ENCODE data around the gene HES3. TPM values are rescaled to one million over a fixed set of nuclear protein-coding genes. Genes with fewer than 3 reads are reported as not detected.

HES3 gene
- total RNA-seq, 1 donor, result not detected

- no peak overlapping the region for H3K4me3 ChIP-seq (ENCODE audit: low read depth, low read length)
- peak; percentile 60 for DNase-seq (ENCODE audit: low read depth)
- TF ChIP-seq, protein P1, sequence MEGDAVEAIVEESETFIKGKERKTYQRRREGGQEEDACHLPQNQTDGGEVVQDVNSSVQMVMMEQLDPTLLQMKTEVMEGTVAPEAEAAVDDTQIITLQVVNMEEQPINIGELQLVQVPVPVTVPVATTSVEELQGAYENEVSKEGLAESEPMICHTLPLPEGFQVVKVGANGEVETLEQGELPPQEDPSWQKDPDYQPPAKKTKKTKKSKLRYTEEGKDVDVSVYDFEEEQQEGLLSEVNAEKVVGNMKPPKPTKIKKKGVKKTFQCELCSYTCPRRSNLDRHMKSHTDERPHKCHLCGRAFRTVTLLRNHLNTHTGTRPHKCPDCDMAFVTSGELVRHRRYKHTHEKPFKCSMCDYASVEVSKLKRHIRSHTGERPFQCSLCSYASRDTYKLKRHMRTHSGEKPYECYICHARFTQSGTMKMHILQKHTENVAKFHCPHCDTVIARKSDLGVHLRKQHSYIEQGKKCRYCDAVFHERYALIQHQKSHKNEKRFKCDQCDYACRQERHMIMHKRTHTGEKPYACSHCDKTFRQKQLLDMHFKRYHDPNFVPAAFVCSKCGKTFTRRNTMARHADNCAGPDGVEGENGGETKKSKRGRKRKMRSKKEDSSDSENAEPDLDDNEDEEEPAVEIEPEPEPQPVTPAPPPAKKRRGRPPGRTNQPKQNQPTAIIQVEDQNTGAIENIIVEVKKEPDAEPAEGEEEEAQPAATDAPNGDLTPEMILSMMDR (IDR thresholded peaks at IDR 0.05; ENCODE audit: insufficient read depth, low read depth, low read length), result peak; percentile 66
Observed at GRCh38 chr1:6280761-6281451, 36.9 kb downstream of the HES3 start.

DNA sequence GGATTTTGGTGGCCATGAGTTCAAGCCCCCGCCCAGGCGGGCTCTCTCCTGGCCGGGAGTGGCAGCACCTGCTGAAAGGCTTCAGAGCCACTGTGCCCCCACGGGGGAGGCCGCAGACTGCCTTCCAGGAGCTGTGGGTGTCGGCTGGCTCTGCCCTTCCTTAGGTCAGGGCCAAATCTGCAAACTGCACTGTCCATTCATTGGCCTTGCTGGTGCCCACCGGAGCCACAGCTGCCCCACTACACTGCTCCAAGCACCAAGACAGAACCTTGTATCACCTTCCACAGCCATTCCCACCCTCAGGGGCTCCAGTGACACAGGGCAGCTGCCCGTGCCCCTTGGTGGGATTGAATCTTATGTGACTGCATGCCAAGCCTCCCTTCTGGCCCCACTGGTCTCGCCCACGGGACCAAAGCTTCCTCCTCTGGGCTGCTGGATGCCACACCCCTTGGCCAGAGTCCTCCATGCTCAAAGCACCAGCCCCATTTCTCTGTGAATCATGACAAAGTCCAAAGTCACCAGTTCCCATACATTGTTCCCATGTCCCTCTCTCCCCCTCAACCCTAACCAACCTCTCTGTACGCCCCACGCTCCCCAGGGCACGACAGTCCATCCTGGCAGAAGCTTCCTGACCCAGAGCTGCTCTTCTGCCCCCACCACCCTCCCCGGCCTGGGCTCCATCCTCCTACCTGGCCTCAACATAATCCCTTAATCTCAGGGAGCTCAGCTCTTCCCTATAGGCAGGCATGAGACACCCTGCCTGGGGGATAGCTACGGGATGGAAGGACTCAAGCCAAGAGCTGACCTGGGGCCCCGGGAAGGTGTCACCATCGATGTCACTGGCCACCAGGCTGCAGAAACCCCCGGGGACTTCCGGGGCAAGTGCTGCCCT lies 37.8 kb downstream of the HES3 start:
- H3K4me3 ChIP-seq (ENCODE audit: low read depth, low read length), result no peak overlapping the region
- TF ChIP-seq, protein P1 (IDR thresholded peaks at IDR 0.05; ENCODE audit: insufficient read depth, low read depth, low read length), result no peak
- DNase-seq (ENCODE audit: low read depth), result no peak

- TF ChIP-seq, protein P1 (IDR thresholded peaks at IDR 0.05; ENCODE audit: insufficient read depth, low read depth, low read length), result no peak
- no peak for DNase-seq (ENCODE audit: low read depth)
- no peak overlapping the region for H3K4me3 ChIP-seq (ENCODE audit: low read depth, low read length)
Observed at GRCh38 chr1:6282577-6283270, 38.7 kb downstream of the HES3 start.

GRCh38 chr1:6285336-6285735 lies 41.4 kb downstream of the HES3 start:
- no peak overlapping the region for H3K4me3 ChIP-seq (ENCODE audit: low read depth, low read length)
- DNase-seq (ENCODE audit: low read depth), result no peak
- TF ChIP-seq, protein P1 (IDR thresholded peaks at IDR 0.05; ENCODE audit: insufficient read depth, low read depth, low read length), result no peak

GRCh38 chr1:6286266-6286665 lies 42.3 kb downstream of the HES3 start:
- no peak for DNase-seq (ENCODE audit: low read depth)
- no peak overlapping the region for H3K4me3 ChIP-seq (ENCODE audit: low read depth, low read length)

GRCh38 chr1:6287029-6287428 lies 43.0 kb downstream of the HES3 start:
- TF ChIP-seq, protein P1 (IDR thresholded peaks at IDR 0.05; ENCODE audit: insufficient read depth, low read depth, low read length), result no peak

More at GRCh38 chr1:6286266-6286665, 42.3 kb downstream of the HES3 start:
- TF ChIP-seq, protein P1 (IDR thresholded peaks at IDR 0.05; ENCODE audit: insufficient read depth, low read depth, low read length), result no peak

More at GRCh38 chr1:6287029-6287428, 43.0 kb downstream of the HES3 start:
- DNase-seq (ENCODE audit: low read depth), result no peak
- H3K4me3 ChIP-seq (ENCODE audit: low read depth, low read length), result no peak overlapping the region

All from fibroblast of villous mesenchyme (primary cell).